Body of pancreas (tissue), 4 donors: ENCODE measurements around the gene PRKAG2.

ENCODE experiments used
- POLR2A ChIP-seq, 3 donors: fragments of 450-650 bp; IDR thresholded peaks; one replicate each; pipeline ENCODE4 v1.6.1; 2016; ENCODE audit warnings: antibody characterized with exemption in 3 of 3, mild to moderate bottlenecking in 2 of 3
- TF ChIP-seq, protein P1 (sequence below), 7 experiments: fragments of 450-650 bp in 4 of 7; fragments of 200-600 bp in 3 of 7; sonication (generic) in 3 of 7; IDR thresholded peaks; one replicate each; pipeline ENCODE4 v1.5.1; 2016 to 2019; ENCODE audit warnings: antibody characterized with exemption in 7 of 7

DNA sequence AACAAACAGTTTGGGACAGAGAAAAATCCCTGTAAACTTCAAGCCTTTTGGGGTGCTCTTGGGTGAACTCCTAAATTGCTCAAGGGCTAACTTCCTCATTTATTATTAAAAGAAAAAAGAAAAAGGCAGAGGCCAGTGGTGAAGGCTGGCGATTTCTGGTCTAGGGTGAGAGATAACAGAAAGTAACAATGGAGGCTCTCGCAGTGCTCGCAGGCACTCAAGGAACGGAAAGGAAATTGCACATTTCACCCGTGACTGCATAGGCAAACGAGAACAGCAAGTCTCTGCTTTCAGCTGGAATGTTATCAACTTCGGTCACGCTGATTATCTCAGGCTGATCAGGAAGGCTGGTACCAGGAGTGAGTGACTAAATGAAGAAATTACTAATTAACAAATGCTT lies 70.7 kb downstream of the PRKAG2 start:
- TF ChIP-seq, protein P1, sequence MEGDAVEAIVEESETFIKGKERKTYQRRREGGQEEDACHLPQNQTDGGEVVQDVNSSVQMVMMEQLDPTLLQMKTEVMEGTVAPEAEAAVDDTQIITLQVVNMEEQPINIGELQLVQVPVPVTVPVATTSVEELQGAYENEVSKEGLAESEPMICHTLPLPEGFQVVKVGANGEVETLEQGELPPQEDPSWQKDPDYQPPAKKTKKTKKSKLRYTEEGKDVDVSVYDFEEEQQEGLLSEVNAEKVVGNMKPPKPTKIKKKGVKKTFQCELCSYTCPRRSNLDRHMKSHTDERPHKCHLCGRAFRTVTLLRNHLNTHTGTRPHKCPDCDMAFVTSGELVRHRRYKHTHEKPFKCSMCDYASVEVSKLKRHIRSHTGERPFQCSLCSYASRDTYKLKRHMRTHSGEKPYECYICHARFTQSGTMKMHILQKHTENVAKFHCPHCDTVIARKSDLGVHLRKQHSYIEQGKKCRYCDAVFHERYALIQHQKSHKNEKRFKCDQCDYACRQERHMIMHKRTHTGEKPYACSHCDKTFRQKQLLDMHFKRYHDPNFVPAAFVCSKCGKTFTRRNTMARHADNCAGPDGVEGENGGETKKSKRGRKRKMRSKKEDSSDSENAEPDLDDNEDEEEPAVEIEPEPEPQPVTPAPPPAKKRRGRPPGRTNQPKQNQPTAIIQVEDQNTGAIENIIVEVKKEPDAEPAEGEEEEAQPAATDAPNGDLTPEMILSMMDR (IDR thresholded peaks at IDR 0.05) = no peak
- no peak for TF ChIP-seq POLR2A (IDR thresholded peaks at IDR 0.05)
